ENCODE data around the gene THRB.

The THRB gene

DNA sequence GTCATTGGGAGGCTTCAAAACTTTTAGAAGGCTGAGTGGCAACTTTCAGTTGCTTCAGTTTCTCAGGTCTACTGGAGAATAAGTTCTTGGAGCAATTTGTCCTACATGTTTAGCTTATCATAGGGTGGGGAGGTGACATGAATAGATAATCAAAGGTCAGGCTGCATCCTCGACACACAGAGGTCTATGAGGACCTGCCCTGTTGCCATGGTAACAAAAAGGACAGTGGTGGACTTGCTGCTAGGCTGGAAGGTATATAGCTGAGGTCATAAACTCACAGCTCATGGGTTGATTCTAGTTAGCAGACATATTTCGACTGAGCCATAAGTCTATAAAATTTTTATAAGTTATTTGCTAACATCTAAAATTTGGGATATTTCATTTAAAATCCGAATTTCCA lies 267.0 kb downstream of the THRB start:
- Histone ChIP-seq H2AFZ (no peak overlapping the region), H3K9ac (no peak overlapping the region), H3K4me1 (no peaks in the 10 kb centered on the region), H3K79me2 (no peaks in the 10 kb centered on the region), H3K4me2 (ENCODE audit: low read length) (no peak overlapping the region), H3K9me3 (ENCODE audit: control insufficient read depth, low read length) (no peaks in the 10 kb centered on the region), H3K36me3 (ENCODE audit: control insufficient read depth, insufficient read depth, low read length) (no peaks in the 10 kb centered on the region), H3K27me3 (ENCODE audit: control insufficient read depth, insufficient read depth, low read length) (no peaks in the 10 kb centered on the region), H3K4me3 (ENCODE audit: low read depth, low read length) (no peak overlapping the region), H3K27ac (no peak overlapping the region)
- TF ChIP-seq, protein P1, sequence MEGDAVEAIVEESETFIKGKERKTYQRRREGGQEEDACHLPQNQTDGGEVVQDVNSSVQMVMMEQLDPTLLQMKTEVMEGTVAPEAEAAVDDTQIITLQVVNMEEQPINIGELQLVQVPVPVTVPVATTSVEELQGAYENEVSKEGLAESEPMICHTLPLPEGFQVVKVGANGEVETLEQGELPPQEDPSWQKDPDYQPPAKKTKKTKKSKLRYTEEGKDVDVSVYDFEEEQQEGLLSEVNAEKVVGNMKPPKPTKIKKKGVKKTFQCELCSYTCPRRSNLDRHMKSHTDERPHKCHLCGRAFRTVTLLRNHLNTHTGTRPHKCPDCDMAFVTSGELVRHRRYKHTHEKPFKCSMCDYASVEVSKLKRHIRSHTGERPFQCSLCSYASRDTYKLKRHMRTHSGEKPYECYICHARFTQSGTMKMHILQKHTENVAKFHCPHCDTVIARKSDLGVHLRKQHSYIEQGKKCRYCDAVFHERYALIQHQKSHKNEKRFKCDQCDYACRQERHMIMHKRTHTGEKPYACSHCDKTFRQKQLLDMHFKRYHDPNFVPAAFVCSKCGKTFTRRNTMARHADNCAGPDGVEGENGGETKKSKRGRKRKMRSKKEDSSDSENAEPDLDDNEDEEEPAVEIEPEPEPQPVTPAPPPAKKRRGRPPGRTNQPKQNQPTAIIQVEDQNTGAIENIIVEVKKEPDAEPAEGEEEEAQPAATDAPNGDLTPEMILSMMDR (IDR thresholded peaks at IDR 0.05) = no peak

DNA sequence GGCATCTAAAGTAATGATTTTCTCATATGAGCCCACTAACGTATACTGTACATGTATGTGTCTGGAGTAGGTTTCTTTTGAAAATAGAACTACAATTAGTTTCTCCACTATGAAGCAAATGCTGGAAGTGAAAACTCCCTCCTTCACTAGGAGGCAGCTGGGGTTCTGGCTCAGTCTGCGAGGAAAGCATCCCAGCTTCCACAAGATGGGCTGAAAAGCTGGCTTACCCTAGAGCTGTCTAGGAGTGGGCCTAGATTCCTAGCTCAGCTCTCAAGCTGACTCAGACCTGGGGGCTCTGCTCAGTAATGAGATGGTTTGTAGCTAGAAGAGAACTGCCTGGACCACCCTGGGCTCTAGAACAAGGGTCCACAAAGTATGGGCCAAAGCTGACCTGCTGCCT lies 268.3 kb downstream of the THRB start:
- Histone ChIP-seq H3K4me3 (ENCODE audit: low read depth, low read length) (no peak overlapping the region), H3K4me2 (ENCODE audit: low read length) (no peak overlapping the region), H3K36me3 (ENCODE audit: control insufficient read depth, insufficient read depth, low read length) (no peaks in the 10 kb centered on the region), H3K4me1 (no peaks in the 10 kb centered on the region), H3K9ac (no peak overlapping the region), H3K27ac (no peak overlapping the region), H3K79me2 (no peaks in the 10 kb centered on the region), H3K9me3 (ENCODE audit: control insufficient read depth, low read length) (no peaks in the 10 kb centered on the region), H2AFZ (no peak overlapping the region), H3K27me3 (ENCODE audit: control insufficient read depth, insufficient read depth, low read length) (no peaks in the 10 kb centered on the region)
- TF ChIP-seq, protein P1 (IDR thresholded peaks at IDR 0.05) = no peak

DNA sequence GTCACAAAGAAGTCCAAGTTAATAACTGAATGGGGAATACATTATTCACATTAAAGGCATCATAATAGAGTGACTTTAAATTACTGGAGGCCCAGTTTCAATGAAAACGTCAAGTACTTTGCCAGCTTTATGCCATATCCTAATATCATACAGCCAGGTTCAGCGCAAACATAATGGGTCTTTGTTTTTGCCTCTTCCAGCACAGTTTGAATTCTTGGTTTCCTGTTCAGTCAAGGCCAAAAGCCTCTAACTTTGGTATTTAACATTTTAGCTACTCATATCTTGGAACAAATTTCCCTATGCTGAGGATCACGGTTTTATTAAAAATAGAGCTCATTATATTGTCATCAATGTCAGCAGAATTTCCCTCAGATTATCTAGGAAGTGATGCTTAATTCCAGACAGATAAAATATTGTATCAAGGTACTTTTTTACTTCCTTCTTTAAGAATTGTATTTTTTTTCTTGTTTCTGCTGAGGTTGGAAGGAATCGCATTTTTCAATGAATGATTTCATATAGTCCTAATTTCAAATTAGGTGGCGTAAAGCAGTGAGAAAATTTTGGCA lies 269.2 kb downstream of the THRB start:
- Histone ChIP-seq H3K27ac (no peak overlapping the region), H3K4me2 (ENCODE audit: low read length) (no peak overlapping the region), H3K9me3 (ENCODE audit: control insufficient read depth, low read length) (no peaks in the 10 kb centered on the region), H3K36me3 (ENCODE audit: control insufficient read depth, insufficient read depth, low read length) (no peaks in the 10 kb centered on the region), H3K9ac (no peak overlapping the region), H3K4me1 (no peaks in the 10 kb centered on the region), H3K4me3 (ENCODE audit: low read depth, low read length) (no peak overlapping the region), H3K79me2 (no peaks in the 10 kb centered on the region), H2AFZ (no peak overlapping the region), H3K27me3 (ENCODE audit: control insufficient read depth, insufficient read depth, low read length) (no peaks in the 10 kb centered on the region)
- TF ChIP-seq, protein P1 (IDR thresholded peaks at IDR 0.05) = no peak

DNA sequence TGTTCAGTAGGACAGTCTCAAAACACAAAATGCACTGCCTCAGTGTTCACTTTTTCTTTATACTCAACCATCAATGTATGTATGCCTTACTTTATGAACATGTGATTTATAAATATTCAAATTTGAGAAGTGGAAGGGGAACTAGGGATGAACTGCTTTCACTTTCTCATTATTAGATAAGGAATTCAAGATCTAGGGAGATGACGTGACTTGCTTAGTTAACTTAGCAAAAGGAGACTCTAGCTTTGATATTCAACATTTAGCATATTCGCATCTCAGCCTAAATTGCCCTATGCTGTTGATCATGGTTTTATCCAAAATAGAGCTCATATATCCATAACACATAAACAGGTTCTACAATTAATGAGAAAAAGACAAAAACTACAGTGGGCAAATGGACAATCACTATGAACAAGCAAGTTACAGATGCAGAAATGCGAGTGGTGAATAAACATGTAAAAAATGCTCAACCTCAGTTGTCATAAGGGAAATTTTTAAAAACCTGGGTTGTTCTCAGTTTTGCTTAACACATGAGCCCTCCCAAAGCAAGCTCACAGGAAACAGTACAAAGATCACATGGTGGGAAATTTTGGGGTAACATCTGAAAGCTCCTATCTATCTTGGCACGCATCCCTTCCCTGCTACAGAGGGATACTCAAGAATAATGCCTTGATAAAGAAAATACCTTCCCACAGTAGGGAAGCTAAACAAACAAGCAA lies 269.8 kb downstream of the THRB start:
- H3K4me3 ChIP-seq (ENCODE audit: low read depth, low read length) = no peak overlapping the region
- no peaks in the 10 kb centered on the region for H3K36me3 ChIP-seq (ENCODE audit: control insufficient read depth, insufficient read depth, low read length)
- no peak overlapping the region for H3K27ac ChIP-seq
- no peaks in the 10 kb centered on the region for H3K4me1 ChIP-seq
- no peaks in the 10 kb centered on the region for H3K27me3 ChIP-seq (ENCODE audit: control insufficient read depth, insufficient read depth, low read length)
- H2AFZ ChIP-seq = no peak overlapping the region
- TF ChIP-seq, protein P1 (IDR thresholded peaks at IDR 0.05) = no peak
- H3K9me3 ChIP-seq (ENCODE audit: control insufficient read depth, low read length) = no peaks in the 10 kb centered on the region
- no peaks in the 10 kb centered on the region for H3K79me2 ChIP-seq
- no peak overlapping the region for H3K9ac ChIP-seq
- no peak overlapping the region for H3K4me2 ChIP-seq (ENCODE audit: low read length)
